HL-60 (cell line): ENCODE measurements around the gene CHRM5.

Source experiments
- DNase-seq, 2 experiments: peaks; one replicate each; pipeline ENCODE4 v3.0.0-alpha.2; 2010 to 2020; ENCODE audit warnings: low read depth in 1 of 2, low spot score in 1 of 2
- H3K27ac ChIP-seq: fragments of 250-450 bp; sonication (Bioruptor Pico); replicated peaks from 2 replicates; pipeline ENCODE4 v1.5.1; 2020; ENCODE audit warnings: mild to moderate bottlenecking, moderate library complexity
- H3K27me3 ChIP-seq: fragments of 250-450 bp; sonication (Bioruptor Pico); 2 replicates; pipeline ENCODE4 v1.5.1; 2021; ENCODE audit warnings: mild to moderate bottlenecking, moderate library complexity; ENCODE audit not compliant: insufficient read depth, poor library complexity, severe bottlenecking
- H3K4me3 ChIP-seq: replicated peaks from 2 replicates; pipeline ENCODE4 v1.5.1; 2011; ENCODE audit warnings: mild to moderate bottlenecking, control low read depth, low read length; ENCODE audit not compliant: insufficient read depth
- GABPA ChIP-seq: IDR thresholded peaks from 2 replicates; pipeline ENCODE4 v1.6.1; 2012; ENCODE audit warnings: low read depth
- POLR2AphosphoS5 ChIP-seq: IDR thresholded peaks from 2 replicates; pipeline ENCODE4 v1.6.1; 2012; ENCODE audit warnings: low read depth
- SPI1 ChIP-seq: IDR thresholded peaks from 2 replicates; pipeline ENCODE4 v1.6.1; 2012; ENCODE audit warnings: low read depth, mild to moderate bottlenecking, borderline replicate concordance
- TF ChIP-seq, protein P1 (sequence below): IDR thresholded peaks from 2 replicates; pipeline ENCODE4 v1.6.1; 2012; ENCODE audit warnings: low read depth; ENCODE audit not compliant: insufficient replicate concordance
- TF ChIP-seq, protein P2 (sequence below): IDR thresholded peaks from one replicate; pipeline ENCODE4 v1.5.1; 2011; ENCODE audit warnings: low read length, control low read depth, inconsistent platforms; ENCODE audit not compliant: insufficient read depth

CHRM5 gene

DNA sequence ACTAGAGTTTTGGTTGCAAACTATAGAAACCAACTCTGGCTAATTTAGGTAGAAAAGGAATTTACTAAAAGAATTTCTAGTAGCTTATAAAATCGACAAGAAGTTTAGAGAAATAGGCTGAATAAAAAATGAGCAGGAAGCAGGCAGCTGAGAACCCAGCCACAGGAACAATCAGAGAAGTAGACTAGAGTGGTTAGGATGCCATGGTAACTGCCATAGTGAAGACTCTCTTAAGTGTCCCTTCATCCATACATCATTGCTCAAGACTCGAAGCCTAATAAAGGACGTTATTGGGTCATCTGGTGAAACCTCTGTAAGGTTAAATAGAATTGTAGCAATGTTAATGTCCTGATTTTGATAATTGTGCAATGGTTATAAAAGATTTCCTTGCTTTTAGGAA lies 57.0 kb downstream of the CHRM5 start:
- TF ChIP-seq POLR2AphosphoS5 = no peak
- TF ChIP-seq, protein P1, sequence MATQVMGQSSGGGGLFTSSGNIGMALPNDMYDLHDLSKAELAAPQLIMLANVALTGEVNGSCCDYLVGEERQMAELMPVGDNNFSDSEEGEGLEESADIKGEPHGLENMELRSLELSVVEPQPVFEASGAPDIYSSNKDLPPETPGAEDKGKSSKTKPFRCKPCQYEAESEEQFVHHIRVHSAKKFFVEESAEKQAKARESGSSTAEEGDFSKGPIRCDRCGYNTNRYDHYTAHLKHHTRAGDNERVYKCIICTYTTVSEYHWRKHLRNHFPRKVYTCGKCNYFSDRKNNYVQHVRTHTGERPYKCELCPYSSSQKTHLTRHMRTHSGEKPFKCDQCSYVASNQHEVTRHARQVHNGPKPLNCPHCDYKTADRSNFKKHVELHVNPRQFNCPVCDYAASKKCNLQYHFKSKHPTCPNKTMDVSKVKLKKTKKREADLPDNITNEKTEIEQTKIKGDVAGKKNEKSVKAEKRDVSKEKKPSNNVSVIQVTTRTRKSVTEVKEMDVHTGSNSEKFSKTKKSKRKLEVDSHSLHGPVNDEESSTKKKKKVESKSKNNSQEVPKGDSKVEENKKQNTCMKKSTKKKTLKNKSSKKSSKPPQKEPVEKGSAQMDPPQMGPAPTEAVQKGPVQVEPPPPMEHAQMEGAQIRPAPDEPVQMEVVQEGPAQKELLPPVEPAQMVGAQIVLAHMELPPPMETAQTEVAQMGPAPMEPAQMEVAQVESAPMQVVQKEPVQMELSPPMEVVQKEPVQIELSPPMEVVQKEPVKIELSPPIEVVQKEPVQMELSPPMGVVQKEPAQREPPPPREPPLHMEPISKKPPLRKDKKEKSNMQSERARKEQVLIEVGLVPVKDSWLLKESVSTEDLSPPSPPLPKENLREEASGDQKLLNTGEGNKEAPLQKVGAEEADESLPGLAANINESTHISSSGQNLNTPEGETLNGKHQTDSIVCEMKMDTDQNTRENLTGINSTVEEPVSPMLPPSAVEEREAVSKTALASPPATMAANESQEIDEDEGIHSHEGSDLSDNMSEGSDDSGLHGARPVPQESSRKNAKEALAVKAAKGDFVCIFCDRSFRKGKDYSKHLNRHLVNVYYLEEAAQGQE = no peak
- TF ChIP-seq SPI1 = no peak
- TF ChIP-seq, protein P2, sequence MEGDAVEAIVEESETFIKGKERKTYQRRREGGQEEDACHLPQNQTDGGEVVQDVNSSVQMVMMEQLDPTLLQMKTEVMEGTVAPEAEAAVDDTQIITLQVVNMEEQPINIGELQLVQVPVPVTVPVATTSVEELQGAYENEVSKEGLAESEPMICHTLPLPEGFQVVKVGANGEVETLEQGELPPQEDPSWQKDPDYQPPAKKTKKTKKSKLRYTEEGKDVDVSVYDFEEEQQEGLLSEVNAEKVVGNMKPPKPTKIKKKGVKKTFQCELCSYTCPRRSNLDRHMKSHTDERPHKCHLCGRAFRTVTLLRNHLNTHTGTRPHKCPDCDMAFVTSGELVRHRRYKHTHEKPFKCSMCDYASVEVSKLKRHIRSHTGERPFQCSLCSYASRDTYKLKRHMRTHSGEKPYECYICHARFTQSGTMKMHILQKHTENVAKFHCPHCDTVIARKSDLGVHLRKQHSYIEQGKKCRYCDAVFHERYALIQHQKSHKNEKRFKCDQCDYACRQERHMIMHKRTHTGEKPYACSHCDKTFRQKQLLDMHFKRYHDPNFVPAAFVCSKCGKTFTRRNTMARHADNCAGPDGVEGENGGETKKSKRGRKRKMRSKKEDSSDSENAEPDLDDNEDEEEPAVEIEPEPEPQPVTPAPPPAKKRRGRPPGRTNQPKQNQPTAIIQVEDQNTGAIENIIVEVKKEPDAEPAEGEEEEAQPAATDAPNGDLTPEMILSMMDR = no peak
- no peak for TF ChIP-seq GABPA
- H3K4me3 ChIP-seq = no peak overlapping the region
- no peak for DNase-seq
- H3K27me3 ChIP-seq = no peaks in the 10 kb centered on the region
- H3K27ac ChIP-seq = no peak overlapping the region

DNA sequence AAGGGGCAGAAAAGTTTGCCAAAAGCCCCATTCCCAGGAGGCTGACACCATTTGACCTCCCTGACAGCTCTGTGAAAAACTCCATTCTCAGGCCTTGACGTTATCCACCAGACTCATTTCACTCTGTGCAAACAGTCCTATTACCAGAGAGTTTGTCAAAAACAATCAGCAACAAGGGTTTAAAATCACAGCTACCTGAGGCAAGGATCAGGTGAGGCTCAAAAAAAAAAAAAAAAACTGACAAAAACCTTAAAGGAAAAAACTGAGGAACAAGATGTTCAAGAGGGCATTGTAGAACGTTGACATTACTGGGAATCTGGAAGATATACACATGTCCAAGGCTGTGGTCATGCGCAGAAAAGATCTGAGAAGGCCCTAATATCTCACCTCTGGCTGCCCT lies 59.3 kb downstream of the CHRM5 start:
- no peaks in the 10 kb centered on the region for H3K27me3 ChIP-seq
- no peak overlapping the region for H3K4me3 ChIP-seq
- no peak overlapping the region for H3K27ac ChIP-seq
- DNase-seq = no peak
- no peak for TF ChIP-seq GABPA
- no peak for TF ChIP-seq POLR2AphosphoS5
- TF ChIP-seq, protein P2 = no peak
- TF ChIP-seq SPI1 = no peak
- TF ChIP-seq, protein P1 = no peak

DNA sequence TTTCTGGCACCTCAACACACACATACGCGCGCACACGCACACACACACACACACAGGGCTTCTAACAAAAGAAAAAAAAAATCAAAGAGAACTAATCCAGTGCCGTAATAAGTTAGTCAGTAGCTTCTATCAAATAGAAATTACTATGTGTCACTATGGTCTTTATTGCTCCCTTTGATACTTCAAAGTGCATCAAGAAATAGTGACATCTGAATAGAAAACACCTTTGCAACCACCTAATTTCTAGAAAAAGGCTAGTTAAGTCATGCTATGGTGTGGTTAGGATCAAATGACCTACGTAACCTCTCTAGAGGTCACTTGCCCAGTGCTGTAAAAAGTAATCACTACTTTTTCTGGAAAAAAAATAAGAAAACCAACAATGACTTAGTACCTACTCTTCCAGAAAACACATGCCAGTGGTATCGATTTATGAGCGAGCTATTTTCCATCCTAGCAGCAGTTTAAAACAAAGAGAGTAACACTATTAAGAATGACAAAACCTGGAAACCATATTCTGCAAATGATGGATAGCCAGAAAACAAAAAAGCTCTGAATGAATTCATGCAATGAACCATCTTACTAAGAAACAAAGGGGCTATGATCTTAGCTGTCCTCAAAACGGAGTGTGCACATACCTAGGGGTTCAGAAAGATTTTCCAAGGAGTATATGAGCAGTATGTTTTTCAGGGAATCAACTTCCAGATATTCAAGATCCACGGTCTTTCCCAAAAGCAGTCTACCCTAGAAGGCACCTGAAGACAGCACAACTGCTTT lies 63.9 kb downstream of the CHRM5 start:
- Histone ChIP-seq H3K27me3 (no peaks in the 10 kb centered on the region), H3K4me3 (no peak overlapping the region), H3K27ac (no peak overlapping the region)
- DNase-seq = no peak
- no peak for TF ChIP-seq SPI1
- no peak for TF ChIP-seq POLR2AphosphoS5
- TF ChIP-seq, protein P2 = no peak
- no peak for TF ChIP-seq GABPA
- TF ChIP-seq, protein P1 = no peak
